ENCODE measurements around the gene PPFIA2. TPM values are rescaled to one million over a fixed set of nuclear protein-coding genes. Genes with fewer than 3 reads are reported as not detected.

Gene PPFIA2
- polyA plus RNA-seq, 1 donor from 2014 or later, result 65.3 TPM

GRCh38 chr12:81572411-81572810 lies 186.7 kb downstream of the PPFIA2 start:
- Histone ChIP-seq H3K4me3 (ENCODE audit: low read length) (no peak overlapping the region), H3K9me2 (ENCODE audit: insufficient read depth, low read length) (no peaks in the 10 kb centered on the region), H3K79me2 (replicated peaks; ENCODE audit: insufficient read depth, low read length) (no peaks in the 10 kb centered on the region), H3F3A (ENCODE audit: insufficient read depth, low read length, poor library complexity, severe bottlenecking) (no peaks in the 10 kb centered on the region), H3K4me2 (ENCODE audit: low read length) (no peak overlapping the region), H2AFZ (ENCODE audit: low read depth, low read length) (no peak overlapping the region), H3K27ac (ENCODE audit: low read length) (no peak overlapping the region), H3K27me3 (ENCODE audit: insufficient read depth, low read depth, low read length) (no peaks in the 10 kb centered on the region), H3K9ac (ENCODE audit: low read length) (no peak overlapping the region), H3K36me3 (ENCODE audit: insufficient read depth, low read length) (no peaks in the 10 kb centered on the region), H3K9me3 (ENCODE audit: low read length) (no peaks in the 10 kb centered on the region), H4K20me1 (ENCODE audit: insufficient read depth) (no peaks in the 10 kb centered on the region)
- TF ChIP-seq TAF1 (IDR thresholded peaks at IDR 0.05; ENCODE audit: low read depth), result no peak

GRCh38 chr12:81570234-81570633 lies 188.9 kb downstream of the PPFIA2 start:
- no peaks in the 10 kb centered on the region for H3K36me3 ChIP-seq (ENCODE audit: insufficient read depth, low read length)
- H3K9me3 ChIP-seq (ENCODE audit: low read length), result no peaks in the 10 kb centered on the region
- H3K27me3 ChIP-seq (ENCODE audit: insufficient read depth, low read depth, low read length), result no peaks in the 10 kb centered on the region
- H3K9me2 ChIP-seq (ENCODE audit: insufficient read depth, low read length), result no peaks in the 10 kb centered on the region
- H3K9ac ChIP-seq (ENCODE audit: low read length), result no peak overlapping the region
- H3K4me3 ChIP-seq (ENCODE audit: low read length), result no peak overlapping the region
- H4K20me1 ChIP-seq (ENCODE audit: insufficient read depth), result no peaks in the 10 kb centered on the region
- TF ChIP-seq MXI1 (conservative IDR thresholded peaks at IDR 0.05; ENCODE audit: poor library complexity, severe bottlenecking), result no peak
- TF ChIP-seq RAD21 (conservative IDR thresholded peaks at IDR 0.05), result no peak
- no peaks in the 10 kb centered on the region for H3K79me2 ChIP-seq (replicated peaks; ENCODE audit: insufficient read depth, low read length)
- no peak overlapping the region for H3K4me2 ChIP-seq (ENCODE audit: low read length)
- H3K27ac ChIP-seq (ENCODE audit: low read length), result no peak overlapping the region
- no peaks in the 10 kb centered on the region for H3F3A ChIP-seq (ENCODE audit: insufficient read depth, low read length, poor library complexity, severe bottlenecking)
- H2AFZ ChIP-seq (ENCODE audit: low read depth, low read length), result no peak overlapping the region

DNA sequence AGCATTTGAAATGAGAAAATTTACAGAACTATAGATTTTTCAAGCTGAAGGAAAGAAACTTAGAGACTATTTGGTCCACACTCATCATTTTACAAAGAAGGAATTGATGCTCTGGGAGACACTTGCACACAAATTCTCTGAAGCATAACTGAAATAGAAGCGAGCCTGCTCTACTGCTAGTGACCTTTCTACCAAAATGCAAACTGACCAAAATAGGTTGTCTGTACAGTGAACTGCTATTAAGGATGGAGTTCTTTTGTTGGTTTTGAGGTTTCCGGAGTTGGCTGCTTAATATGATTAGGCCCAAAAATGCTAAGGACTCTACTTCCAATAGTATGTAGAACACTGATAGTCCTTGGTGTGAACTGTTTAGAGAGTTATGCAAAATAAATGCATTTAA lies 194.9 kb downstream of the PPFIA2 start:
- Histone ChIP-seq H4K20me1 (ENCODE audit: insufficient read depth) (no peaks in the 10 kb centered on the region), H3K27me3 (ENCODE audit: insufficient read depth, low read depth, low read length) (no peaks in the 10 kb centered on the region), H3K4me2 (ENCODE audit: low read length) (no peak overlapping the region), H3K9ac (ENCODE audit: low read length) (no peak overlapping the region), H3K9me3 (ENCODE audit: low read length) (no peaks in the 10 kb centered on the region), H3K4me3 (ENCODE audit: low read length) (no peak overlapping the region), H3K36me3 (ENCODE audit: insufficient read depth, low read length) (no peaks in the 10 kb centered on the region), H2AFZ (ENCODE audit: low read depth, low read length) (no peak overlapping the region), H3K9me2 (ENCODE audit: insufficient read depth, low read length) (no peaks in the 10 kb centered on the region), H3F3A (ENCODE audit: insufficient read depth, low read length, poor library complexity, severe bottlenecking) (no peaks in the 10 kb centered on the region), H3K79me2 (replicated peaks; ENCODE audit: insufficient read depth, low read length) (no peaks in the 10 kb centered on the region), H3K27ac (ENCODE audit: low read length) (no peak overlapping the region)
- no peak for TF ChIP-seq TAF1 (IDR thresholded peaks at IDR 0.05; ENCODE audit: low read depth)

- H3K27me3 ChIP-seq (ENCODE audit: insufficient read depth, low read depth, low read length), result no peaks in the 10 kb centered on the region
- H3K9me2 ChIP-seq (ENCODE audit: insufficient read depth, low read length), result no peaks in the 10 kb centered on the region
- no peaks in the 10 kb centered on the region for H3K79me2 ChIP-seq (replicated peaks; ENCODE audit: insufficient read depth, low read length)
- no peaks in the 10 kb centered on the region for H3F3A ChIP-seq (ENCODE audit: insufficient read depth, low read length, poor library complexity, severe bottlenecking)
- no peak overlapping the region for H3K4me3 ChIP-seq (ENCODE audit: low read length)
- H3K9me3 ChIP-seq (ENCODE audit: low read length), result no peaks in the 10 kb centered on the region
- H3K4me2 ChIP-seq (ENCODE audit: low read length), result no peak overlapping the region
- no peaks in the 10 kb centered on the region for H4K20me1 ChIP-seq (ENCODE audit: insufficient read depth)
- no peaks in the 10 kb centered on the region for H3K36me3 ChIP-seq (ENCODE audit: insufficient read depth, low read length)
- H2AFZ ChIP-seq (ENCODE audit: low read depth, low read length), result no peak overlapping the region
- TF ChIP-seq POLR2AphosphoS5 (IDR thresholded peaks at IDR 0.05) (no peak), TAF1 (IDR thresholded peaks at IDR 0.05; ENCODE audit: low read depth) (no peak), EP300 (conservative IDR thresholded peaks at IDR 0.05; ENCODE audit: poor library complexity, severe bottlenecking) (no peak), MXI1 (conservative IDR thresholded peaks at IDR 0.05; ENCODE audit: poor library complexity, severe bottlenecking) (no peak), SMC3 (conservative IDR thresholded peaks at IDR 0.05; ENCODE audit: poor library complexity) (no peak), RAD21 (conservative IDR thresholded peaks at IDR 0.05) (no peak), EZH2 (IDR thresholded peaks at IDR 0.05; ENCODE audit: borderline replicate concordance, insufficient read depth, low read length, poor library complexity, severe bottlenecking) (no peak)
- TF ChIP-seq, protein P1, sequence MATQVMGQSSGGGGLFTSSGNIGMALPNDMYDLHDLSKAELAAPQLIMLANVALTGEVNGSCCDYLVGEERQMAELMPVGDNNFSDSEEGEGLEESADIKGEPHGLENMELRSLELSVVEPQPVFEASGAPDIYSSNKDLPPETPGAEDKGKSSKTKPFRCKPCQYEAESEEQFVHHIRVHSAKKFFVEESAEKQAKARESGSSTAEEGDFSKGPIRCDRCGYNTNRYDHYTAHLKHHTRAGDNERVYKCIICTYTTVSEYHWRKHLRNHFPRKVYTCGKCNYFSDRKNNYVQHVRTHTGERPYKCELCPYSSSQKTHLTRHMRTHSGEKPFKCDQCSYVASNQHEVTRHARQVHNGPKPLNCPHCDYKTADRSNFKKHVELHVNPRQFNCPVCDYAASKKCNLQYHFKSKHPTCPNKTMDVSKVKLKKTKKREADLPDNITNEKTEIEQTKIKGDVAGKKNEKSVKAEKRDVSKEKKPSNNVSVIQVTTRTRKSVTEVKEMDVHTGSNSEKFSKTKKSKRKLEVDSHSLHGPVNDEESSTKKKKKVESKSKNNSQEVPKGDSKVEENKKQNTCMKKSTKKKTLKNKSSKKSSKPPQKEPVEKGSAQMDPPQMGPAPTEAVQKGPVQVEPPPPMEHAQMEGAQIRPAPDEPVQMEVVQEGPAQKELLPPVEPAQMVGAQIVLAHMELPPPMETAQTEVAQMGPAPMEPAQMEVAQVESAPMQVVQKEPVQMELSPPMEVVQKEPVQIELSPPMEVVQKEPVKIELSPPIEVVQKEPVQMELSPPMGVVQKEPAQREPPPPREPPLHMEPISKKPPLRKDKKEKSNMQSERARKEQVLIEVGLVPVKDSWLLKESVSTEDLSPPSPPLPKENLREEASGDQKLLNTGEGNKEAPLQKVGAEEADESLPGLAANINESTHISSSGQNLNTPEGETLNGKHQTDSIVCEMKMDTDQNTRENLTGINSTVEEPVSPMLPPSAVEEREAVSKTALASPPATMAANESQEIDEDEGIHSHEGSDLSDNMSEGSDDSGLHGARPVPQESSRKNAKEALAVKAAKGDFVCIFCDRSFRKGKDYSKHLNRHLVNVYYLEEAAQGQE (IDR thresholded peaks at IDR 0.05; ENCODE audit: borderline replicate concordance), result no peak
- no peak overlapping the region for H3K9ac ChIP-seq (ENCODE audit: low read length)
- no peak overlapping the region for H3K27ac ChIP-seq (ENCODE audit: low read length)
These were observed 201.1 kb downstream of the PPFIA2 start for GRCh38 chr12:81558031-81558430.

Measured in neural cell (in vitro differentiated cells).